Femur (tissue), 1 donor: Measurements from ENCODE around the gene PHAF1.

Source experiments
- DNase-seq: peaks from one replicate; pipeline ENCODE4 v3.0.0-alpha.2; 2017

Gene PHAF1

DNA sequence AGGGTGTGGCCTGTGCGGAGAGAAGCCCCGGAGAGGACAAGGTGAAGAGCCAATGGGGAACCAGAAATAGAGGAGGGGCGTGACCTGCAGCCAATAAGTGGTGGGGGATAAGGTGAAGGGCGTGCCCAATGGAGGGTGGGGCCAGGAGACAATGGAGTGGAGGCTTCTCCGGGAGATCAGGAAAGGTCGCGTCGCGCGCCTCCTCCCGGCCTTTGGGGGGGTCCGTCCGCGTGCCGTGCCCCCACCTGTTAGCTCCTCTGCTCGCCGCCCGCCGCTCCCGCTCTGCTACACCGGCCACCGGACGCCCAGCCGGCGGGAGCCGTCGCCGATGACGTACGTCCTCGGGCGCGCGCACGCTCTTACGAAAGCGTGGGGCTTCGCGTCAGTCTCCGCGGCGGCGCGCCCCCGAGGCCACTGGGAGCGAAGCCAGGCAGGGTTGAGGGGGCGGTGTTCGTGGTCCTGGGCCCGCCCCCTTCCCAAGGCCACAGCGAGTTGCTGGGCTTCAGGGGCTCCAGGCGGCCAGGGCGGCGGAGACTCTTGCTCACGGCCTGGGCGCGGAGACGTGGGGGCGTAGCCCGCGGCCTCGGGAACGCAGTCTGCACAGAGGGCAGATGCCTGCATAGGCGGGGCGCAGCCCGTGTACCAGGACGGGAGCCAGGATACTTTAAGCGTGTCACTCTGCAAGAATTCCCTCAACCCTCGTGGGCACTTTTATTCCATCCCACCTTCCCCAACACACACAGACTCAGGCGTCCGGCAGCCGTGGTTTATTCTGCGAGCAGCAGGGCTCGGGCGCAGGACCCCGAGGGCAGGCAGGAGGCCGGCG, 74.1 kb downstream of the PHAF1 start, which contains the start of gene MATCAP1:
Gene MATCAP1 (minus strand): TSS at position 337 of the 826 bp plus-strand sequence. CDS start 3,353 bp downstream, outside the sequence.
- peak; percentile 97 for DNase-seq

DNA sequence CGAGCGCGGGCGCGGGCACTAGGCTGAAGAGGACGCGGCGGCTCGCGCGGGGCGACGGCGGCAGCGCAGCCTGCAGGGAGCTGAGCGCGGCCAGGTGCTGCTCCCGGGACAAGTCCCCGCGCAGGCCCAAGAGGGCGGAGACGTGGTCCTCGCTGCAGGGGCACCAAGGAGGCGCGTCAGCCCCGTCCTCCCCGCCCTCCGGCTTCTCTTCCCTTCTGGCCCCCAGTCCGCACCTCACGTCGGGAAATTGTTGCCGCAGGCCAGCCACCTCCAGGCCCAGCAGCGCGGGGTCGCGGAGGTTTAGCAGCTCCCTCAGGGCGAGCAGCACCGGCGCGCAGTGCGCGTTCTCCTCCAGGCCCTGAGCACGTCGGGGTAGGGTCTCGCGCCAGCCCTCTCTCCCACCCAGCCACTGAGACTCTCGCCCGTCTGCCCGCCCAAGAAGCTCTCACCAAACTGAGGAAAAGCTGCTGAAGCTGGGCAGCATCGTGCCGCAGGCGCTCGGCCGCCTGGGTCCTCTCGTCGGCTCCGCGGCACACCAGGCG, 74.8 kb downstream of the PHAF1 start:
- no peak for DNase-seq

- DNase-seq: peak; percentile 94
Measured at GRCh38 chr16:67184995-67185650, 75.4 kb downstream of the PHAF1 start.

- DNase-seq: no peak
Measured at GRCh38 chr16:67185651-67186134, 76.0 kb downstream of the PHAF1 start.

GRCh38 chr16:67186550-67186950, 76.8 kb downstream of the PHAF1 start:
- no peak for DNase-seq

DNA sequence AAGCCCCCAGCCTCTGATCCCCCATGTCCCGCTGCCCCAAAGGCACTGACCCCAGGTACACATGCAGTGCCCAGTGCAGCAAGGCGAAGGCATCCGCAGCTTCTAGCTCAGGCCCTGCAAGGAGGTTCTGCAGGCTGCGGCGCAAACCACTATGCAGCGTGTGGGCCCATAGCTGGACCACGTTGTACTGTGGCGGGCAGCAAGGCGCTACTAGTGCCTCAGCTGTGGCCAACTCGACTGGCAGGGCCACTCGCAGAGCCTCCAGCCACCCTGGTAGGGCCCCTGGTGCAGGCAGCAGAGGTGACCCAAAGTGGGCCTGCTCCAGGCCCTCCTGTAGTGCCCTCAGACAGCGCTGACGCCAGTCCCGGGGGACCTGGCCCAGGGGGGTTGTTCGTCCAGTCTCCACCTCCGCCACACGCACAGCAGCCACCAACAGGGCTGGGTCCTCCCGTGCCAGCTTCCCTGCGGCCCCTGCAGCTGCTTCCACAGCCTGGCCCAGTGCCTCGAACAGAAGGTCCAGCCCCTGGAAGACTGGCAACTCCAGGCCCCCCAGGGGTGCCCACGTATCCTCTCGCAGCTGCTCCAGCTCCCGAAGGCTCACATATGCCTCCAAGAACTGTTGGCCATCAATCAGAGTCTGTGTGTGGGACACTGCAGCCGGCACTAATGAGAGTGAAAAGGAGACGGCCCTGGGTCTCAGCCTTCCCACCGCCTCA, 77.6 kb downstream of the PHAF1 start:
- peak; percentile 68 for DNase-seq

DNA sequence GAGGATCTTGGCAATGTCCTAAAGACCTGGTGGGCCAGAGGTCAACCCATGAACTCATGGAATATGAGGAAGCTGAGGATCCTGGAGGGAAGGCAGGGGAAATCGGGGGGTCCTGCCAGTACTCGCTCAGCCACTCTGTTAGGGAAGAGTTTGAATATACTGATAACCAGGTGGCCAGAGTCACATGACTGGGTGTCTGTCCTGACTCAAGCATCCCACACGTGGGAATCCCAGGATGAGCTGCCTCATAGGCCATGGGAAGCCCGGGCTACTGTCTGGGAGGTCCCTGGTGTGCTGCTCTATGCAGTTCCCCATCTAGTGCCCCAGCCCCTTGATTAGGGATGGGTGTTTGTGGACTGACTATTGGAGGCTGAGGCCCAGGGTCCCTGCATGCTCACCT, 78.6 kb downstream of the PHAF1 start:
- DNase-seq: no peak

GRCh38 chr16:67188798-67189197, 79.1 kb downstream of the PHAF1 start:
- DNase-seq: no peak

DNA sequence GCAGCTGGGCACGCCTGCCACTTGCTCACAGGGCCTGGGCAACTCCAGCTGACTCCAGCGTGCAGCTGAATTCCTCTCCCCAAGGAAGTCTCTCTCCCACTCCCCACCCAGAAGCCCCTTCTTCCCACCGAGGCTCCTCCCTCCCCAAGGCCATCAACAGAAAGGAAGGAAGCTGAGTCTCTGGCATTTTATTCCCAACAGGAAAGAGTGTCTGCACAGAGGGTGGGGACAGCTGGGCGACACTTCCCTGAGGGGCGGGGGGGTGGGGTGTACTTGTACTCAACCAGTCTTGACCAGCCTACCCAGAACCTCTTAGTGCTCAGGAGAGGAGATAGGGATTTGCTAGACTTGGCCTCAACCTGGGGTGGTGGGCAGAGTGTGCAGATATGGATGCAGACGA, 80.3 kb downstream of the PHAF1 start, which contains the start of gene EXOC3L1:
Gene EXOC3L1 (minus strand): TSS at position 96 of the 400 bp plus-strand sequence. CDS start 460 bp downstream, outside the sequence.
- DNase-seq: no peak

DNA sequence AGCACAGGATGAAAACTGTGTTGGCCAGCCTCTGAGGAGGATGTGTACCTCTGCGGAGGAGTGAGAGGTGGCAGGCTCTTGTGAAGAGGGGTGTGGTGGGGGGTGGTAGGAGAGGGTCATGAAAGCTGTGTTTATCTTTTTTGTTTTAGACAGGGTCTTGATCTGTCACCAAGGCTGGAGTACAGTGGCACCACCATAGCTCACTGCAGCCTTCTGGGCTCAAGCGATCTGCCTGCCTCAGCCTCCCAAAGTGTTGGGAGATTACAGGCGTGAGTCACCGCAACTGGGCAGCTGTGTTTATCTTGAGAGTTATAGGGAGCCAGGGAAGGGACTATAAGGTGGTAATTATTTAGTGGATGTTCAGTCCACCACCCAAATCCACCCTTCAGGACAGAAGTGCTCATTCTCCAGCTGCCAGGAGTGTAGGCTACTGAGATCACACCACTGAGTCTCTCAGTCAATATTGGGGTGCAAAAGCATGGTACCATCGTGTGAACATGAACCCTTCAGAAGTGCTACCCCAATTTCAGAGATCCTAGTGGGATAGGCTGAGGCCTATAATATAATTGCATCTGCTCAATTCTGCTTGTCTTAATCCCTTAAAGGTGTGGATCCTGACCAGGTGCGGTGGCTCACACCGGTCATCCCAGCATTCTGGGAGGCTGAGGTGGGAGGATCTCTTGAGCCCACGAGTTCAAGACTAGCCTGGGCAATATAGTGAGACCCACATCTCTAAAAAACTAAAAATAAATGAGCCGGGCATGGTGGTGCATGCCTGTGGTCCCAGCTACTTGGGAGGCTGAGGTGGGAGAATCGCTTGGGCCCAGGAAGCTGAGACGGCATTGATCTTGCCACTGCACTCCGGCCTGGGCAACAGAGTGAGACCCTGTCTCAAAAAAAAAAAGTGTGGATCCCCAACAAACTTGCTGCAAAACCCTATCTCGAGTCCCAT, 81.0 kb downstream of the PHAF1 start:
- no peak for DNase-seq

- no peak for DNase-seq
Measured at GRCh38 chr16:67191411-67191994, 81.8 kb downstream of the PHAF1 start.

- peak; percentile 95 for DNase-seq
Measured at GRCh38 chr16:67191995-67192681, 82.4 kb downstream of the PHAF1 start, which contains the start of gene E2F4. Gene E2F4, plus strand, starts transcription at chr16:67192155. Its CDS starts 73 bp downstream, at chr16:67192228.

DNA sequence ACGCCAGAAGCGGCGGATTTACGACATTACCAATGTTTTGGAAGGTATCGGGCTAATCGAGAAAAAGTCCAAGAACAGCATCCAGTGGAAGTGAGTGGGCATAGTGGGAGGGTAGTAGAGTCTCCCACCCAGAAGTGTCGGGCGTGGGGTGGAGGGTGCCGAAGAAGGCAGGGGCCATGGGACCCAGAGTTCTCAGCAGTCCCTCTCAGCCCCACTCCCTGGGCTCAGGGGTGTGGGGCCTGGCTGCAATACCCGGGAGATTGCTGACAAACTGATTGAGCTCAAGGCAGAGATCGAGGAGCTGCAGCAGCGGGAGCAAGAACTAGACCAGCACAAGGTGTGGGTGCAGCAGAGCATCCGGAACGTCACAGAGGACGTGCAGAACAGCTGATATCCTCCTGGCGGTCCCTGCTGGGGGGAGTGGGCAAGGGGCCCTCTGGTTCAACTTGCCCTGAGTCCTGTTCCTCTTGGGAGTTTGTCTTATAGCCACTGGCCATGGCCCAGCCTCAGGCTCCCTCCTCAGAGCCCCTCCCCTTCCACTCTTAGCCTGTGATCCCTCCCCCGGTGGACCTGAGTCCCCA, 83.1 kb downstream of the PHAF1 start:
- no peak for DNase-seq

DNA sequence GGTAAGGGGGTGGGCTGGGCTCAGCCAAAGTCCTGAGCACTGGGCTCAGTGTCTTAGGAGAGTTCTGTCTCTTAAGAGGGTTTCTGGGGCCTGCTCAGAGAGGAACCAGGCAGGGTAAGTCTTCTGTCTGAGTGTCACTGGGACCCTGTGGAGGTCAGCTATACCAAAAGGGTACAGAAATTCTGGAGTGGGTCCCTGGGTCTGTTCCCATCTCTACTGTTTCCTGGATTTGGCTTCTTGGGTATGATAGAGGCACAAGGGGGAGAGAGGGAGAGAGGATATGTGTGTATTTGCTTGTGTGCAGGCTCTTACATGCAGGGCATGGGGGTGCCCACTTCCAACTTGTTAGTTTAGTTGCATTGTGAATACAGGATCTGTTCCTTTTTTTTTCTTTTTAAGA, 83.8 kb downstream of the PHAF1 start:
- DNase-seq: no peak

GRCh38 chr16:67194260-67194659, 84.5 kb downstream of the PHAF1 start:
- DNase-seq: no peak

- no peak for DNase-seq
Measured at GRCh38 chr16:67195676-67196075, 85.9 kb downstream of the PHAF1 start.

DNA sequence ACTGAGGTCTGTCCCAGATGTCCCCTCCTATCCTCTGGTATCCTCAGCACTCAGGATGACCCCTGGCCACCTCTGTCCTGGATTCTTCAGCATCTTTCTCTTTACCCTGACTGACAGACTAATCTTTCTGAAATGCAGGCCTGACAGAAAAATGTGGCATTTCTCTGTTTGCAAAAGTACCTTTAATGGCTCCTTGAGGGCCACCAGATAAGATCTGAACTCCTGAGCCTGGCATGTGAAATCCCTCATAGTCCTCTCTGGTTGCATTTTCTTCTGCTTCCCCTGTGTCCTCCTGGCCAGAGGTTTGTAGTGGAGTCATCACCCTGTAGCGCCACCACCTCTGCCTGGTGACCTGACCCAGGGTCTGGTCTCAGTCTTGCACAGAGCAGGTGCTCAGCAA, 87.1 kb downstream of the PHAF1 start:
- no peak for DNase-seq

DNA sequence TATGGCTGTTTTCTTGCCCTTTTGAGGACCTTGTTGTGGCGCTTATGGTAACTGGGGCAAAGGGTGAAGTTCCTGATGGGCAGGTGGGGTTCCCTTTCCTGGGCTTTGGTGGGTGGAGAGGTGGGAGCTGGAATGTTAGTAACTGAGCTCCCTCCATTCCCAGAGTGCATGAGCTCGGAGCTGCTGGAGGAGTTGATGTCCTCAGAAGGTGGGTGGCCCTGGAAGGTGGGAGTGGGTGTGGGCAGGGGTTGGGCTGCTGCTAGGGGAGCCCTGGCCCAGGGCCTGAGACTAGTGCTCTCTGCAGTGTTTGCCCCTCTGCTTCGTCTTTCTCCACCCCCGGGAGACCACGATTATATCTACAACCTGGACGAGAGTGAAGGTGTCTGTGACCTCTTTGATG, 88.0 kb downstream of the PHAF1 start:
- DNase-seq: no peak
